ENCODE data around the gene SCLY. TPM values are rescaled to one million over a fixed set of nuclear protein-coding genes. Genes with fewer than 3 reads are reported as not detected.

Gene SCLY
- polyA plus RNA-seq, 1 of the 3 experiments (the other 2 are of a cell fraction), result 20.9 TPM

DNA sequence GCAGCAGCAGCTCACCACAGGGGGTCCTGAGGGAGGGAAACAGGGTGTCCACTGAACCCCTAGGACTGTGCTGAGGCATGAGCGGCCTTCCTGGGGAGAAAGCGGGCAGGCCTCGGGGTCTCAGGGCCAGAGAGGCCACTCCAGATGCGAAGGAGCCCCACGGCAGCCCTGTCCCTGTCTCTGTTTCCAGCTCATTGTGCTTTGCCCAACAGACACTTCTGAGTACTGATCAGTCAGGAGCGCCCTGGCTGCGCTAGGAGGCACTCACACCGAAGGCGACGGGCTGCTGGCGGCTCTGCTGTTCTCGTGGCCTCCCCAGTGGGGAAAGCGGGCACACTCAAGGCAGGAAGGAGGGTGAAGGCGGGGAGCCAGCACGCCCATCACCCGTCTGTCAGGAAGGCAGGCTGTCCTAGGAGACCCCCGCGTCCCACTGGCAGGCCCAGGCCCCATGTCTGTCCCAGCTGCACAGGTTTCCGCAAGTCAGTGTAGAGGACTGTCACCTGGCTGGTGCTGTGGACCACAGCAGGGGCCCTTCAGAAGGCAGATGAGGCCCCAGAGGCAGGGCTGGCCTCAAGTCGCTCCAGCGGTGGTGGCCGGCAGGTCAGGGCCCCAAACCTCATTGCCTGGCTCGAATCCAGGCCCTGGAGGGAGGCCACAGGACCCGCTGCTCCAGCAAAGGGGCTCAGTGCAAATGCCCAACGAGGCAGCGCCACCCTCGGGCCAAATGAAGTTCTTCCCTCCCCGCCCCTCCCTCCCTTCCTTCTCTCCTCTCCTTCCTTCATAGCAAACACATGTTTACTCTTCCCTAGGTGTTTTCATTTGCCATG is 46.1 kb downstream of the SCLY start:
- H3K9ac ChIP-seq, result no peak overlapping the region
- H3K9me2 ChIP-seq, result no peaks in the 10 kb centered on the region
- no peaks in the 10 kb centered on the region for H3K79me2 ChIP-seq (ENCODE audit: insufficient read depth)
- H2AFZ ChIP-seq (ENCODE audit: low read depth), result no peak overlapping the region
- WGBS (ENCODE audit: low lambda C conversion rate), result 82% methylated on average over 19 of the region's 28 CpGs
- no peak overlapping the region for H3K4me2 ChIP-seq
- TF ChIP-seq, protein P1, sequence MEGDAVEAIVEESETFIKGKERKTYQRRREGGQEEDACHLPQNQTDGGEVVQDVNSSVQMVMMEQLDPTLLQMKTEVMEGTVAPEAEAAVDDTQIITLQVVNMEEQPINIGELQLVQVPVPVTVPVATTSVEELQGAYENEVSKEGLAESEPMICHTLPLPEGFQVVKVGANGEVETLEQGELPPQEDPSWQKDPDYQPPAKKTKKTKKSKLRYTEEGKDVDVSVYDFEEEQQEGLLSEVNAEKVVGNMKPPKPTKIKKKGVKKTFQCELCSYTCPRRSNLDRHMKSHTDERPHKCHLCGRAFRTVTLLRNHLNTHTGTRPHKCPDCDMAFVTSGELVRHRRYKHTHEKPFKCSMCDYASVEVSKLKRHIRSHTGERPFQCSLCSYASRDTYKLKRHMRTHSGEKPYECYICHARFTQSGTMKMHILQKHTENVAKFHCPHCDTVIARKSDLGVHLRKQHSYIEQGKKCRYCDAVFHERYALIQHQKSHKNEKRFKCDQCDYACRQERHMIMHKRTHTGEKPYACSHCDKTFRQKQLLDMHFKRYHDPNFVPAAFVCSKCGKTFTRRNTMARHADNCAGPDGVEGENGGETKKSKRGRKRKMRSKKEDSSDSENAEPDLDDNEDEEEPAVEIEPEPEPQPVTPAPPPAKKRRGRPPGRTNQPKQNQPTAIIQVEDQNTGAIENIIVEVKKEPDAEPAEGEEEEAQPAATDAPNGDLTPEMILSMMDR (IDR thresholded peaks at IDR 0.05), result peak; percentile 33
- TF ChIP-seq, protein P2, sequence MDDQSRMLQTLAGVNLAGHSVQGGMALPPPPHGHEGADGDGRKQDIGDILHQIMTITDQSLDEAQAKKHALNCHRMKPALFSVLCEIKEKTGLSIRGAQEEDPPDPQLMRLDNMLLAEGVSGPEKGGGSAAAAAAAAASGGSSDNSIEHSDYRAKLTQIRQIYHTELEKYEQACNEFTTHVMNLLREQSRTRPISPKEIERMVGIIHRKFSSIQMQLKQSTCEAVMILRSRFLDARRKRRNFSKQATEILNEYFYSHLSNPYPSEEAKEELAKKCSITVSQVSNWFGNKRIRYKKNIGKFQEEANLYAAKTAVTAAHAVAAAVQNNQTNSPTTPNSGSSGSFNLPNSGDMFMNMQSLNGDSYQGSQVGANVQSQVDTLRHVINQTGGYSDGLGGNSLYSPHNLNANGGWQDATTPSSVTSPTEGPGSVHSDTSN (IDR thresholded peaks at IDR 0.05), result no peak
- 0 out of 2 replicates have a peak, but pooled peaks have one; percentile 10 for TF ChIP-seq RAD21 (IDR thresholded peaks at IDR 0.05; ENCODE audit: low read length)
- TF ChIP-seq NRF1 (IDR thresholded peaks at IDR 0.05; ENCODE audit: low read depth, low read length), result no peak
- TF ChIP-seq JUND (IDR thresholded peaks at IDR 0.05), result no peak
- TF ChIP-seq, protein P3, sequence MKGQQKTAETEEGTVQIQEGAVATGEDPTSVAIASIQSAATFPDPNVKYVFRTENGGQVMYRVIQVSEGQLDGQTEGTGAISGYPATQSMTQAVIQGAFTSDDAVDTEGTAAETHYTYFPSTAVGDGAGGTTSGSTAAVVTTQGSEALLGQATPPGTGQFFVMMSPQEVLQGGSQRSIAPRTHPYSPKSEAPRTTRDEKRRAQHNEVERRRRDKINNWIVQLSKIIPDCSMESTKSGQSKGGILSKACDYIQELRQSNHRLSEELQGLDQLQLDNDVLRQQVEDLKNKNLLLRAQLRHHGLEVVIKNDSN (IDR thresholded peaks at IDR 0.05; ENCODE audit: borderline replicate concordance, low read depth), result no peak
- no peak for TF ChIP-seq TCF12 (IDR thresholded peaks at IDR 0.05)
- no peak for TF ChIP-seq GABPA (IDR thresholded peaks at IDR 0.05; ENCODE audit: low read depth)
- DNase-seq, result peak; percentile 50
- no peak overlapping the region for H3K27ac ChIP-seq (ENCODE audit: low read depth in 2 of 2, low read length in 1 of 2)
- POLR2A ChIA-PET, result no interaction called here
- H3K36me3 ChIP-seq (replicated peaks in 1 of 2; ENCODE audit: control insufficient read depth in 1 of 2, insufficient read depth in 2 of 2, low read length in 1 of 2), result no peaks in the 10 kb centered on the region
- H3F3A ChIP-seq (replicated peaks; ENCODE audit: insufficient read depth), result no peaks in the 10 kb centered on the region
- H4K20me1 ChIP-seq (ENCODE audit: insufficient read depth), result no peaks in the 10 kb centered on the region
- CTCF ChIA-PET, result interaction anchor here (1.1 to 1.3 kb wide), 3 partner anchors 27 to 249 kb away, joined by 3 to 4 read pairs (median 3); no protein-coding TSS in a partner anchor
- no peak overlapping the region for H3K4me3 ChIP-seq (ENCODE audit: low read depth in 2 of 2, low read length in 1 of 2)
- H3K27me3 ChIP-seq (ENCODE audit: insufficient read depth), result no peaks in the 10 kb centered on the region
- H3K9me3 ChIP-seq, result peaks cover 1% of the 10 kb centered on the region; the same call in 1 of the 2 replicates
- H3K4me1 ChIP-seq (ENCODE audit: control insufficient read depth in 1 of 2, insufficient read depth in 2 of 2, low read depth in 1 of 2, low read length in 1 of 2), result peaks cover 0 to 12% of the 10 kb centered on the region in 2 experiments; a peak in 1 of 4 replicates

DNA sequence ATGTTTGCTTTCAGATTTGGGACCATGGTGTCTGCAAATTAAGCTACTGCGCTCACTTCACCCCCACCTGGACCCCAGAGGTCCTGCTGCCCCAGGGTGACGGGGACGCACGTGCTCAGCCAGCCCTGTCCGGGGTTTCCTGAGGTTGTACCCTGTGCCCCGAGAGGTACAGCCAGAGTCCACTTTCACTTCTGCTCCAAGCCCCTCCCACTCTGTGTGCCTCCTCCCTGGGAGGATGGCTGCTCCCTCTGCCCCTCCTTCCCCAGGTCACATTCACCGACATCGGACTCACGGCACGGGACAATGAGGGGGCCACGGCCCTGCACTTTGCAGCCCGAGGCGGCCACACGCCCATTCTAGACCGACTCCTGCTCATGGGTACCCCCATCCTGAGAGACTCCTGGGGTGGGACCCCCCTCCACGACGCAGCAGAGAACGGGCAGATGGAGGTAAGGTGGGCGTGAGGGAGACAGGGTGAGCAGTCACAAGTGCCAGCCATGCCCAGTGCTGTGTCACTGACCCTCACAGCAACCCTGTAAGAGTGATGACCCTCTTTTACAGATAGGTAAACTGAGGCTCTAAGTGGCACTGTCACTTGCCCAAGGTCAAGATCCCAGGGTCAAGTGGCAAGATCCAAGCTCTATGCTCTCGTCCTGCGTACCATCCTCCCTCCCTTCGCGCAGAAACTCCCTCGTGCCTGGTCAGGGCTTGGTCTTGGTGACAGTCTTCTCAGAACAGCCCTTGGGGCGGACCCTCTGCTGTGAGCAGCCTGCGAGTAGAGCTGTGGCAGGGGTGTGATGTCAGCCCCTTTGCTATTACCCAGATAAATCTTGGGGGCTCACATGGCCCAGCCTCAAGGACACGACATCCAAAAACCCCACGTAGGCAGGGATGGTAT is 47.0 kb downstream of the SCLY start:
- POLR2A ChIA-PET, result no interaction called here
- Histone ChIP-seq H3K9me3 (peaks cover 8% of the 10 kb centered on the region), H3K27ac (ENCODE audit: low read depth in 2 of 2, low read length in 1 of 2) (no peak overlapping the region), H3F3A (replicated peaks; ENCODE audit: insufficient read depth) (no peaks in the 10 kb centered on the region), H4K20me1 (ENCODE audit: insufficient read depth) (no peaks in the 10 kb centered on the region), H3K4me2 (no peak overlapping the region), H3K4me1 (ENCODE audit: control insufficient read depth in 1 of 2, insufficient read depth in 2 of 2, low read depth in 1 of 2, low read length in 1 of 2) (peaks cover 0 to 12% of the 10 kb centered on the region in 2 experiments; a peak in 1 of 4 replicates), H2AFZ (ENCODE audit: low read depth) (no peak overlapping the region), H3K79me2 (ENCODE audit: insufficient read depth) (no peaks in the 10 kb centered on the region), H3K4me3 (ENCODE audit: low read depth in 2 of 2, low read length in 1 of 2) (no peak overlapping the region), H3K36me3 (replicated peaks in 1 of 2; ENCODE audit: control insufficient read depth in 1 of 2, insufficient read depth in 2 of 2, low read length in 1 of 2) (no peaks in the 10 kb centered on the region), H3K9ac (no peak overlapping the region), H3K27me3 (ENCODE audit: insufficient read depth) (no peaks in the 10 kb centered on the region), H3K9me2 (no peaks in the 10 kb centered on the region)
- WGBS (ENCODE audit: low lambda C conversion rate), result 91% methylated on average over 22 of the region's 28 CpGs
- peak; percentile 28 for DNase-seq
- TF ChIP-seq, protein P1 (IDR thresholded peaks at IDR 0.05), result no peak
- no peak for TF ChIP-seq YY1 (IDR thresholded peaks at IDR 0.05; ENCODE audit: low read depth)
- TF ChIP-seq TEAD4 (IDR thresholded peaks at IDR 0.05; ENCODE audit: borderline replicate concordance, insufficient read depth), result no peak
- TF ChIP-seq MXI1 (IDR thresholded peaks at IDR 0.05; ENCODE audit: low read depth, low read length), result no peak
- TF ChIP-seq FOSL2 (IDR thresholded peaks at IDR 0.05; ENCODE audit: borderline replicate concordance, low read depth), result no peak
- TF ChIP-seq, protein P4, sequence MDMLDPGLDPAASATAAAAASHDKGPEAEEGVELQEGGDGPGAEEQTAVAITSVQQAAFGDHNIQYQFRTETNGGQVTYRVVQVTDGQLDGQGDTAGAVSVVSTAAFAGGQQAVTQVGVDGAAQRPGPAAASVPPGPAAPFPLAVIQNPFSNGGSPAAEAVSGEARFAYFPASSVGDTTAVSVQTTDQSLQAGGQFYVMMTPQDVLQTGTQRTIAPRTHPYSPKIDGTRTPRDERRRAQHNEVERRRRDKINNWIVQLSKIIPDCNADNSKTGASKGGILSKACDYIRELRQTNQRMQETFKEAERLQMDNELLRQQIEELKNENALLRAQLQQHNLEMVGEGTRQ (IDR thresholded peaks at IDR 0.05; ENCODE audit: borderline replicate concordance, low read depth, low read length), result no peak
- no peak for TF ChIP-seq POLR2AphosphoS5 (IDR thresholded peaks at IDR 0.05; ENCODE audit: low read depth, low read length)
- TF ChIP-seq SMC3 (IDR thresholded peaks at IDR 0.05; ENCODE audit: low read depth, low read length), result no peak
- CTCF ChIA-PET, result interaction anchor here (1.1 kb wide), 1 partner anchor 52 kb away, joined by 4 read pairs; no protein-coding TSS in a partner anchor

Measured in SK-N-SH (cell line).